Testis (tissue), 2 donors: ENCODE data around the gene FLT3LG.

ENCODE experiments used
- POLR2A ChIP-seq: fragments of 450-650 bp; IDR thresholded peaks from one replicate; pipeline ENCODE4 v1.6.1; 2017; ENCODE audit warnings: antibody characterized with exemption, mild to moderate bottlenecking, moderate library complexity
- TF ChIP-seq, protein P1 (sequence below), 3 experiments: fragments of 450-650 bp in 2 of 3; fragments of 200-600 bp in 1 of 3; sonication (generic) in 1 of 3; IDR thresholded peaks; one replicate each; pipeline ENCODE4 v1.5.1; 2016 to 2019; ENCODE audit warnings: antibody characterized with exemption in 3 of 3, mild to moderate bottlenecking in 2 of 3, moderate library complexity in 1 of 3

DNA sequence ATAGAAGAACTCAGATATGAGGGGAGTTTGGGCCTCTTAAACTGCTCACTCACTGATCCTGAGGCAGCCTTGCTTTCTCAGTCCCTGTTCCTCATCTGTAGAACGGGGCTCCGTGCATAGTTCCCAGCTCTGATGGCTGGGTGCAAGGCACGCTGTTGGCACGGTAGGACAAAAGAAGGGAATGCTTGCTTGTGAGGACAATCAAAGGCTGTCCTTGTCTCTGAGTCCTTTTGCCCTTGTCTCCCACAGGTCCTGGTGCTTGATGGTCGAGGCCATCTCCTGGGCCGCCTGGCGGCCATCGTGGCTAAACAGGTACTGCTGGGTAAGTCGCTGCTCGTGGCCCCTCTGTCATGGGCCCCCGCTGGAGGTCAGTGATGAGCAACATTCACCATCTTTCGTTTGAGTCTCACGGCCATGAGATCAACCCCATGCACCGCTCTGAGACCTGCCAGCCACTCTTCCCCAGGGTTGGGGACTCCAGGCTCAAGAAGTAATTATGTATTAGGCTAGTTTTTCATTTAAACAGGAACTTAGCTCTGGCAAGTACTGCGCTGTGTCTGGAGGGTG, 15.7 kb downstream of the FLT3LG start:
- TF ChIP-seq, protein P1, sequence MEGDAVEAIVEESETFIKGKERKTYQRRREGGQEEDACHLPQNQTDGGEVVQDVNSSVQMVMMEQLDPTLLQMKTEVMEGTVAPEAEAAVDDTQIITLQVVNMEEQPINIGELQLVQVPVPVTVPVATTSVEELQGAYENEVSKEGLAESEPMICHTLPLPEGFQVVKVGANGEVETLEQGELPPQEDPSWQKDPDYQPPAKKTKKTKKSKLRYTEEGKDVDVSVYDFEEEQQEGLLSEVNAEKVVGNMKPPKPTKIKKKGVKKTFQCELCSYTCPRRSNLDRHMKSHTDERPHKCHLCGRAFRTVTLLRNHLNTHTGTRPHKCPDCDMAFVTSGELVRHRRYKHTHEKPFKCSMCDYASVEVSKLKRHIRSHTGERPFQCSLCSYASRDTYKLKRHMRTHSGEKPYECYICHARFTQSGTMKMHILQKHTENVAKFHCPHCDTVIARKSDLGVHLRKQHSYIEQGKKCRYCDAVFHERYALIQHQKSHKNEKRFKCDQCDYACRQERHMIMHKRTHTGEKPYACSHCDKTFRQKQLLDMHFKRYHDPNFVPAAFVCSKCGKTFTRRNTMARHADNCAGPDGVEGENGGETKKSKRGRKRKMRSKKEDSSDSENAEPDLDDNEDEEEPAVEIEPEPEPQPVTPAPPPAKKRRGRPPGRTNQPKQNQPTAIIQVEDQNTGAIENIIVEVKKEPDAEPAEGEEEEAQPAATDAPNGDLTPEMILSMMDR (IDR thresholded peaks at IDR 0.05) = peak in 1 of 3 experiments; percentile 2
- TF ChIP-seq POLR2A = no peak
